CD4-positive, CD25-positive, alpha-beta regulatory T cell (primary cell): ENCODE measurements around the gene SLC25A24. TPM values are rescaled to one million over a fixed set of nuclear protein-coding genes. Genes with fewer than 3 reads are reported as not detected.

Source experiments
- ATAC-seq, 2 donors: fragments of 150-1000 bp; cut with Tn5 transposase; one replicate each; pipeline ENCODE4 v1.10.0; 2021; ENCODE audit warnings: low read depth in 2 of 2, moderate number of reproducible peaks in 2 of 2, moderate library complexity in 1 of 2
- DNase-seq, 3 donors: peaks; one replicate each; pipeline versions ENCODE4 v3.0.0 to v3.0.0-alpha.2; 2012 to 2022; ENCODE audit warnings: mixed read lengths in 1 of 3
- H3K27ac ChIP-seq: one replicate; pipeline ENCODE4 v1.7.0; 2013; ENCODE audit warnings: mild to moderate bottlenecking, low read length; ENCODE audit not compliant: insufficient read depth, poor library complexity, severe bottlenecking
- H3K27me3 ChIP-seq: one replicate; pipeline ENCODE4 v1.7.0; 2013; ENCODE audit warnings: low read length; ENCODE audit not compliant: control insufficient read depth, insufficient read depth
- H3K36me3 ChIP-seq: one replicate; pipeline ENCODE4 v1.7.0; 2013; ENCODE audit warnings: mild to moderate bottlenecking, low read length, moderate library complexity; ENCODE audit not compliant: control insufficient read depth, insufficient read depth
- H3K4me1 ChIP-seq: 2 replicates; pipeline ENCODE4 v1.7.0; 2013; ENCODE audit warnings: mild to moderate bottlenecking, low read length; ENCODE audit not compliant: insufficient read depth, control insufficient read depth, poor library complexity, severe bottlenecking
- H3K4me3 ChIP-seq: one replicate; pipeline ENCODE4 v1.7.0; 2013; ENCODE audit warnings: low read depth, mild to moderate bottlenecking, low read length, moderate library complexity
- H3K9me3 ChIP-seq, 2 experiments: 1 replicate in 1 of 2; 2 replicates in 1 of 2; pipeline ENCODE4 v1.7.0; 2013; ENCODE audit warnings: low read length in 2 of 2, mild to moderate bottlenecking in 1 of 2, moderate library complexity in 1 of 2; ENCODE audit not compliant: control insufficient read depth in 2 of 2
- H3K27ac Mint-ChIP-seq, 3 donors: one replicate each; pipeline ENCODE4 v1.8.0; 2020 to 2022; ENCODE audit warnings: mild to moderate bottlenecking in 3 of 3, mixed read lengths in 3 of 3, moderate library complexity in 2 of 3
- H3K27me3 Mint-ChIP-seq: one replicate; pipeline ENCODE4 v1.8.0; 2022; ENCODE audit warnings: mild to moderate bottlenecking, mixed read lengths
- H3K36me3 Mint-ChIP-seq: one replicate; pipeline ENCODE4 v1.8.0; 2020; ENCODE audit warnings: mixed read lengths
- H3K4me1 Mint-ChIP-seq, 4 donors: one replicate each; pipeline ENCODE4 v1.8.0; 2020 to 2022; ENCODE audit warnings: mixed read lengths in 4 of 4, mild to moderate bottlenecking in 1 of 4
- H3K4me3 Mint-ChIP-seq, 4 donors: one replicate each; pipeline ENCODE4 v1.8.0; 2020 to 2022; ENCODE audit warnings: mild to moderate bottlenecking in 4 of 4, mixed read lengths in 4 of 4, moderate library complexity in 3 of 4
- H3K9me3 Mint-ChIP-seq, 7 donors: one replicate each; pipeline ENCODE4 v1.8.0; 2020 to 2022; ENCODE audit warnings: mixed read lengths in 7 of 7, mild to moderate bottlenecking in 3 of 7, moderate library complexity in 2 of 7
- polyA plus RNA-seq, 4 donors: library from polyadenylated mRNA; unstranded; fragments of 300-500 nt; fragmentation: Illumina TruSeq; gene quantifications; one replicate each; pipeline ENCODE4 v1.2.3, GENCODE V29; 2021
- total RNA-seq: library from RNA; stranded (reverse); gene quantifications from one replicate; pipeline ENCODE4 v1.2.3, GENCODE V29; 2022

Gene SLC25A24
- total and polyA plus RNA-seq, 5 donors from 2014 or later, result 14.7 to 26.7 (median 19.8) TPM

- Histone ChIP-seq H3K27ac (no peak overlapping the region), H3K27me3 (no peaks in the 10 kb centered on the region), H3K4me1 (peaks cover 20% of the 10 kb centered on the region), H3K36me3 (no peaks in the 10 kb centered on the region), H3K4me3 (no peak overlapping the region), H3K9me3 (no peaks in the 10 kb centered on the region)
- DNase-seq, result no peak
- Mint-ChIP-seq H3K4me1 (peaks cover 22 to 38% (median 29%) of the 10 kb centered on the region in 4 donors), H3K4me3 (no peak overlapping the region), H3K9me3 (peaks cover 0 to 1% (median 0%) of the 10 kb centered on the region in 7 donors), H3K36me3 (no peaks in the 10 kb centered on the region), H3K27ac (peak overlapping the region in 1 of 3 donors; percentile 48), H3K27me3 (peaks cover 7% of the 10 kb centered on the region)
- no peak for ATAC-seq
Observed at GRCh38 chr1:108084866-108085477, 115.2 kb downstream of the SLC25A24 start.

Other genes starting within 250 kb of the SLC25A24 start
- gene VAV3, start 235.2 kb downstream of the SLC25A24 start, total RNA-seq, result 21.5 TPM
- 10 to 100 TPM in 2 of 4 donors, 1 to 10 TPM in 2; 6.2 to 13.7 (median 9.6) TPM for gene VAV3, start 235.2 kb downstream of the SLC25A24 start, polyA plus RNA-seq
- not detected for gene NBPF4, start 43.7 kb upstream of the SLC25A24 start, total RNA-seq
- gene NBPF4, start 43.7 kb upstream of the SLC25A24 start, polyA plus RNA-seq, result not detected
- not detected for gene NBPF6, start 250.0 kb upstream of the SLC25A24 start, total RNA-seq
- gene NBPF6, start 250.0 kb upstream of the SLC25A24 start, polyA plus RNA-seq, result not detected